Type B pancreatic cell (in vitro differentiated cells): ENCODE data around the gene PLXNA2. TPM values are rescaled to one million over a fixed set of nuclear protein-coding genes. Genes with fewer than 3 reads are reported as not detected.

Experiments
- DNase-seq: peaks from one replicate; pipeline ENCODE4 v3.0.0; 2021; ENCODE audit warnings: mixed read lengths; ENCODE audit not compliant: unreplicated experiment; ENCODE audit errors: extremely low spot score
- H3K27ac Mint-ChIP-seq: 2 replicates; pipeline ENCODE4 v1.8.0; 2021; ENCODE audit warnings: mild to moderate bottlenecking, mixed read lengths
- H3K27me3 Mint-ChIP-seq: 2 replicates; pipeline ENCODE4 v1.8.0; 2021; ENCODE audit warnings: mixed read lengths
- H3K36me3 Mint-ChIP-seq: 2 replicates; pipeline ENCODE4 v1.8.0; 2021; ENCODE audit warnings: mixed read lengths
- H3K4me1 Mint-ChIP-seq: one replicate; pipeline ENCODE4 v1.8.0; 2021; ENCODE audit warnings: mixed read lengths; ENCODE audit not compliant: unreplicated experiment
- H3K4me3 Mint-ChIP-seq: 2 replicates; pipeline ENCODE4 v1.8.0; 2021; ENCODE audit warnings: mild to moderate bottlenecking, mixed read lengths
- H3K9me3 Mint-ChIP-seq: 2 replicates; pipeline ENCODE4 v1.8.0; 2021; ENCODE audit warnings: mixed read lengths
- total RNA-seq: library from RNA; stranded (reverse); gene quantifications from 2 replicates; pipeline ENCODE4 v1.2.1, GENCODE V29; 2021; ENCODE audit warnings: low replicate concordance
- TF ChIP-seq, protein P1 (sequence below): fragments of 200-600 bp; sonication (generic); conservative IDR thresholded peaks from 2 replicates; pipeline ENCODE4 v1.5.0; 2021; ENCODE audit warnings: antibody characterized with exemption, mild to moderate bottlenecking

PLXNA2 gene
- total RNA-seq, 1 donor from 2014 or later = 80.1 TPM

DNA sequence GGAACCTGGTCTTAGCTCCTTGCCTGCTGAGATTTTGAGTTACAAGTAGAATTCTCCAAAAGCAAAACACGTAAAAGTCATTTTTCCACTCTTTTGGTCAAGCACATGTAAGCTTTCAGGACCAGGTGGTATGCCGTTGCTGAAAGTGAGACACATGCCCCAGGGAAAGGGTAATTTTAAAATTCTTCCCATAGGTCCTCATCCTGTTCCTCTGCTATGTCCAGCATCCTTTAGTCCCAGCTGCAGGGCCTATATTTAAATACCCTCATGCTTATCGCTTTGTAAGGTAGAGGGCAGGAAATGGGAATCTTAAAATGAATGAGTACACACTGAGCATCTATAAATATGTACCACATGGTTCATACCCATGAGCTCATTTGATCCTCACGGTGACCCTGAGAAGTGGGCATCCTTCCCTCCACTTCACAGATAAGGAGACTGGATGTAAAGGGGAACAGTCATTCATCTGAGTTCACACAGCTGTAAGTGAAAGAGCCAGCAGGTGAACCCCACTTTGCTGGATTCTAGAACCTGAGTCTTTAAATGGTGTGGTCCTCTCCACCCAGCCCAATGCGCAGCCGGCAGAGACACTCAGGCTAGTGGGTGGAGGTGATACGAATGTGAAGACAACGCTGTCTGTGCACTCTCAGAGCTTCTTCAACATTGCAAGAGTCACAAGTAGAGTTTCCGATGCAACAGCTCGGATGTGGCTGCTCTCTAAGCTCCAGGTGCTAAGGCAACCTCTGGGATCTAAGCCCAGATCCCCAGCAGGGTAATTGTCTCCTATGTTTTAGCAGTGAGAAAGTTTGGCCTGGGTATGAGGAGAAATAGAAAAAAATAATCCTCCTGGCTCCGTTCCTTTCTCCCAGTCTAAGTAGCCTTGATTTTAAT lies 163.5 kb downstream of the PLXNA2 start:
- no peaks in the 10 kb centered on the region for H3K27me3 Mint-ChIP-seq
- peaks cover 54% of the 10 kb centered on the region for H3K4me1 Mint-ChIP-seq
- no peak overlapping the region for H3K4me3 Mint-ChIP-seq
- H3K36me3 Mint-ChIP-seq = peaks cover 30% of the 10 kb centered on the region
- TF ChIP-seq, protein P1, sequence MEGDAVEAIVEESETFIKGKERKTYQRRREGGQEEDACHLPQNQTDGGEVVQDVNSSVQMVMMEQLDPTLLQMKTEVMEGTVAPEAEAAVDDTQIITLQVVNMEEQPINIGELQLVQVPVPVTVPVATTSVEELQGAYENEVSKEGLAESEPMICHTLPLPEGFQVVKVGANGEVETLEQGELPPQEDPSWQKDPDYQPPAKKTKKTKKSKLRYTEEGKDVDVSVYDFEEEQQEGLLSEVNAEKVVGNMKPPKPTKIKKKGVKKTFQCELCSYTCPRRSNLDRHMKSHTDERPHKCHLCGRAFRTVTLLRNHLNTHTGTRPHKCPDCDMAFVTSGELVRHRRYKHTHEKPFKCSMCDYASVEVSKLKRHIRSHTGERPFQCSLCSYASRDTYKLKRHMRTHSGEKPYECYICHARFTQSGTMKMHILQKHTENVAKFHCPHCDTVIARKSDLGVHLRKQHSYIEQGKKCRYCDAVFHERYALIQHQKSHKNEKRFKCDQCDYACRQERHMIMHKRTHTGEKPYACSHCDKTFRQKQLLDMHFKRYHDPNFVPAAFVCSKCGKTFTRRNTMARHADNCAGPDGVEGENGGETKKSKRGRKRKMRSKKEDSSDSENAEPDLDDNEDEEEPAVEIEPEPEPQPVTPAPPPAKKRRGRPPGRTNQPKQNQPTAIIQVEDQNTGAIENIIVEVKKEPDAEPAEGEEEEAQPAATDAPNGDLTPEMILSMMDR = no peak
- no peaks in the 10 kb centered on the region for H3K9me3 Mint-ChIP-seq
- DNase-seq = no peak
- H3K27ac Mint-ChIP-seq = no peak overlapping the region

DNA sequence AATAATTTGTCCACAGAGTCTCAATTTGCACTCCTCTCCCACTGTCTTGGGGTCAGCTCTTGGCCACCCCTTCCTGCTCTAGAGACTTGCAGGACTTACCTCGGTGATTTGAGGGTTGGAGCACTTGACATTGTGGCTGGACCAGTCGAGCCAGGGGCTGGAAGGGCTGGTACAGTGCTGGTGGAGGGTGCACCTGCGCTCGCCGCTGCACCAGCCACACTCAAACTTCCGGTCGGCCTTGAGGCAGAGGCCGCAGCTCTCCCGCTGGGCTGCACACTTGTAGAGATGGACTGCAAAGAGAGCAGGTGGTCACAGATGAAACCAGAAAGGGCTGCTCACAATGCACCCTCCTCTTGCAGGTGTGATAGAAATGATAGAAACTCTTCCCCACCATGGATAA lies 165.0 kb downstream of the PLXNA2 start:
- no peaks in the 10 kb centered on the region for H3K9me3 Mint-ChIP-seq
- peaks cover 49% of the 10 kb centered on the region for H3K4me1 Mint-ChIP-seq
- H3K27me3 Mint-ChIP-seq = no peaks in the 10 kb centered on the region
- H3K36me3 Mint-ChIP-seq = peaks cover 34% of the 10 kb centered on the region
- H3K4me3 Mint-ChIP-seq = no peak overlapping the region
- TF ChIP-seq, protein P1 = no peak
- no peak for DNase-seq
- H3K27ac Mint-ChIP-seq = peak overlapping the region; percentile 21

DNA sequence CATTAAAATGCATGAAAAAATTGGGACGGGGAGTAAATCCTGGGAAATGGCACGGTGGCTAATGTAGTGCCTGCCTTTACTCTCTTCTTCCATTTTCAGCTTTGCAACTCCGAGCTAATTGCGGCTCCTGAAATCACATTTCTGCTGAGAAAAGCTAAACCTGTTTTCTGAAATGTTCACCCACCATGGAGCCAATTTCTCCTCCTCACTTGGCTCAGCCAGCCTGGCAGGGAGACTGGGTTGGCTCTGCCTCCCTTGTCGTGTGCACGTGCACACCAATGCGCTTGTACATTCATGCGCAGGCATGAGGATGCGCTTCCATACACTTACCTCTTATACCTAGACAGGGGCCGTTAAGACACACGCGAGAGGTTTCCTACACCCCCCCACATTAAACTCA lies 165.4 kb downstream of the PLXNA2 start:
- peaks cover 49% of the 10 kb centered on the region for H3K4me1 Mint-ChIP-seq
- H3K4me3 Mint-ChIP-seq = peak overlapping the region; percentile 65
- H3K27ac Mint-ChIP-seq = peak overlapping the region; percentile 21
- DNase-seq = no peak
- TF ChIP-seq, protein P1 = no peak
- H3K9me3 Mint-ChIP-seq = no peaks in the 10 kb centered on the region
- H3K27me3 Mint-ChIP-seq = no peaks in the 10 kb centered on the region
- H3K36me3 Mint-ChIP-seq = peaks cover 38% of the 10 kb centered on the region

DNA sequence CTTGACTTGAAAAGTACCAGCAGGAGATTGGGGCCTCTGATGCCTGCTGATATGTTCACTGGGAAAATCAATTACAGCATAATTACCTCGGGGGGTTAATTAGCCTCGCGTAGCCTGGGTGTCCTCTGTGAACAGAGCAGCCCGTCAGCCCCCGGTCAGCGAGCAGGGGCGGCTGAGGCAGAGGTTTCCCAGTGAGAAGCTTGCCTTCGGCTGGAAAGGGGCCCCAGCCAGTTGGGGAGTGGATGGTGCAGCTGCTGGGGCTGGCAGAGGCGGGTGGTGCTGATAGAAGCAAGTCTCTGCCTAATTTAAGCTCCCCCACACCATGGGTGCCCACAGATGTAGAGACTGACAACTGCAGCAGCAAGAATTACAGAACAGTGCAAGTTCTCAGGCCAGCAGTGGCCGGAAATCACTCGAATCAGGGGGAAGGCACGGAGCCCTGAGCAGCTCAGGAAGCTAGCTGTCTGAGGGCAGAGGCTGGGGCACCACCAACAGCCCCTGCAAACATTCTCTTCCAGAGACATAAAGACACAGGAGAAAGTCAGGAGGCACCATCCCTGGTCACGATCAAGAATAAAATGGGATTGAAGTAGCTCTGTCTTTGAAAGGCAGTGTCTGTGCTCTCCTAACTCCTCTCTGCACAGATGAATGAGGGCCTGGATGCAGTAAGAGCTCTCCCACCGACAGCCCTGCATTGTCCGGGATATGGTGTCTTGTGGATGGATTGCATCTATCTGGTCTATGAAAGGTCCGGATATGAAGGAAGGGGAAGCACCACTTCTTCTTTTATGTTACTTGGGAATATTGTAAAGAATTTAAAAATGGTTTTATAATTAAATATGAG lies 166.7 kb downstream of the PLXNA2 start:
- TF ChIP-seq, protein P1 = no peak
- peaks cover 38% of the 10 kb centered on the region for H3K36me3 Mint-ChIP-seq
- no peaks in the 10 kb centered on the region for H3K27me3 Mint-ChIP-seq
- peaks cover 40% of the 10 kb centered on the region for H3K4me1 Mint-ChIP-seq
- DNase-seq = no peak
- H3K4me3 Mint-ChIP-seq = no peak overlapping the region
- H3K9me3 Mint-ChIP-seq = no peaks in the 10 kb centered on the region
- peak overlapping the region; percentile 29 for H3K27ac Mint-ChIP-seq

DNA sequence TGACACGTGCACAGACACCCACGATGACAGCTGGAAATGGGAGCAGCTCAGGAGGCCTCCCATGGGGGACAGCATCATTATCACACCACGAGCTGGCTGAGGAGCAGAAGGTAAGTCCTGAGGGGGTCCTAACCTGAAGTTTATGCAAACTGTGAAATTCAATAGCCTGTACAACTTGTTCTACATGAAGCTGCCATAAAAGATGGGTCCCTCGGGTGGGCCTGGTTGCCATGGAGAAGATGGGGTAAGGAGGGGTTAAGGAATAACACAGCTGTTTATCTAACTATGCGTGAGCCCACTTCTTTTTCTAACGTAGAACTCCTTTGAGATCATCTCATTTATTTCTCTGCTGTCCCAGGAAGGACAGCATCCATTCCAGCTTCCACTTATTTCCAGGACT lies 169.8 kb downstream of the PLXNA2 start:
- H3K9me3 Mint-ChIP-seq = no peaks in the 10 kb centered on the region
- TF ChIP-seq, protein P1 = no peak
- H3K4me1 Mint-ChIP-seq = peaks cover 28% of the 10 kb centered on the region
- H3K4me3 Mint-ChIP-seq = no peak overlapping the region
- DNase-seq = no peak
- H3K27ac Mint-ChIP-seq = no peak overlapping the region
- H3K36me3 Mint-ChIP-seq = peaks cover 54% of the 10 kb centered on the region
- H3K27me3 Mint-ChIP-seq = no peaks in the 10 kb centered on the region
